SK-N-SH (cell line): ENCODE data around the gene CYP4F3.

Experiments
- CTCF ChIP-seq: fragments of 200-600 bp; sonication (generic); IDR thresholded peaks from 2 replicates; pipeline ENCODE4 v1.6.1; 2017; ENCODE audit warnings: antibody characterized with exemption, mild to moderate bottlenecking, moderate library complexity
- EP300 ChIP-seq, 2 experiments: IDR thresholded peaks; 2 replicates each; pipeline versions ENCODE4 v1.4.0 to v1.6.1; 2012; ENCODE audit warnings: borderline replicate concordance in 1 of 2, low read depth in 1 of 2, low read length in 1 of 2
- JUND ChIP-seq: IDR thresholded peaks from 2 replicates; pipeline ENCODE4 v1.4.0; 2012
- MAX ChIP-seq: IDR thresholded peaks from 2 replicates; pipeline ENCODE4 v1.4.0; 2012; ENCODE audit warnings: low read depth
- PBX3 ChIP-seq: IDR thresholded peaks from 2 replicates; pipeline ENCODE4; 2012
- POLR2AphosphoS5 ChIP-seq: IDR thresholded peaks from 2 replicates; pipeline ENCODE4 v1.6.1; 2012; ENCODE audit warnings: low read depth, low read length
- REST ChIP-seq: IDR thresholded peaks from 2 replicates; pipeline ENCODE4 v1.6.1; 2012; ENCODE audit warnings: mild to moderate bottlenecking, low read depth, low read length, moderate library complexity
- USF2 ChIP-seq: fragments of 150-350 bp; IDR thresholded peaks from 2 replicates; pipeline ENCODE4 v1.6.1; 2017; ENCODE audit warnings: antibody characterized with exemption, low read length, low read depth, borderline replicate concordance

- TF ChIP-seq EP300 (IDR thresholded peaks at IDR 0.05; ENCODE audit: borderline replicate concordance in 1 of 2, low read depth in 1 of 2, low read length in 1 of 2) = no peak
- no peak for TF ChIP-seq POLR2AphosphoS5
- no peak for TF ChIP-seq CTCF
- no peak for TF ChIP-seq PBX3
- no peak for TF ChIP-seq MAX
- no peak for TF ChIP-seq REST
- no peak for TF ChIP-seq JUND
- TF ChIP-seq USF2 = no peak
These were observed 2.1 kb downstream of the CYP4F3 start for GRCh38 chr19:15642807-15643206.
